H9 (cell line): Measurements from ENCODE around the gene CACNA2D3. TPM values are rescaled to one million over a fixed set of nuclear protein-coding genes. Genes with fewer than 3 reads are reported as not detected.

ENCODE experiments used
- DNase-seq: peaks from one replicate; pipeline ENCODE4 v3.0.0-alpha.2; 2017
- H2AFZ ChIP-seq: one replicate; pipeline ENCODE4 v1.6.1; 2013; ENCODE audit warnings: mild to moderate bottlenecking, low read length, control low read depth, moderate library complexity
- H2AK5ac ChIP-seq: 2 replicates; pipeline ENCODE4 v1.6.1; 2013; ENCODE audit warnings: low read length, control low read depth, mixed read lengths; ENCODE audit not compliant: insufficient read length
- H2BK120ac ChIP-seq: one replicate; pipeline ENCODE4 v1.6.1; 2013; ENCODE audit warnings: low read depth, mild to moderate bottlenecking, low read length, control low read depth, inconsistent platforms; ENCODE audit not compliant: poor library complexity, severe bottlenecking
- H2BK12ac ChIP-seq: 2 replicates; pipeline ENCODE4 v1.6.1; 2013; ENCODE audit warnings: low read length, control low read depth, mixed read lengths, low read depth; ENCODE audit not compliant: insufficient read length
- H2BK15ac ChIP-seq: 2 replicates; pipeline ENCODE4 v1.6.1; 2013; ENCODE audit warnings: low read depth, low read length, control low read depth
- H2BK20ac ChIP-seq: one replicate; pipeline ENCODE4 v1.6.1; 2013; ENCODE audit warnings: low read depth, mild to moderate bottlenecking, low read length, control low read depth, inconsistent platforms; ENCODE audit not compliant: poor library complexity, severe bottlenecking
- H2BK5ac ChIP-seq: 2 replicates; pipeline ENCODE4 v1.6.1; 2013; ENCODE audit warnings: low read length, control low read depth, mixed read lengths; ENCODE audit not compliant: insufficient read length
- H3K14ac ChIP-seq: 2 replicates; pipeline ENCODE4 v1.6.1; 2013; ENCODE audit warnings: low read length, control low read depth; ENCODE audit not compliant: insufficient read depth
- H3K18ac ChIP-seq: 2 replicates; pipeline ENCODE4 v1.6.1; 2013; ENCODE audit warnings: low read depth, mild to moderate bottlenecking, mixed read lengths, low read length, control low read depth; ENCODE audit not compliant: insufficient read length
- H3K23ac ChIP-seq: 2 replicates; pipeline ENCODE4 v1.6.1; 2013; ENCODE audit warnings: low read length, control low read depth, mixed read lengths, low read depth; ENCODE audit not compliant: insufficient read length
- H3K23me2 ChIP-seq: 2 replicates; pipeline ENCODE4 v1.6.1; 2013; ENCODE audit warnings: low read depth, mild to moderate bottlenecking, mixed read lengths, low read length, control low read depth; ENCODE audit not compliant: insufficient read length, poor library complexity, severe bottlenecking
- H3K27ac ChIP-seq: 2 replicates; pipeline ENCODE4 v1.5.1; 2013; ENCODE audit warnings: low read length, control low read depth, mixed read lengths, low read depth; ENCODE audit not compliant: insufficient read length
- H3K27me3 ChIP-seq: 2 replicates; pipeline ENCODE4 v1.6.1; 2013; ENCODE audit warnings: low read length, control low read depth, inconsistent platforms; ENCODE audit not compliant: insufficient read depth
- H3K4ac ChIP-seq: 2 replicates; pipeline ENCODE4 v1.6.1; 2013; ENCODE audit warnings: low read depth, mild to moderate bottlenecking, control low read depth, inconsistent platforms, low read length, moderate library complexity
- H3K4me1 ChIP-seq: 2 replicates; pipeline ENCODE4 v1.6.1; 2013; ENCODE audit warnings: low read length, control low read depth, inconsistent platforms; ENCODE audit not compliant: insufficient read depth
- H3K4me2 ChIP-seq: 2 replicates; pipeline ENCODE4 v1.6.1; 2013; ENCODE audit warnings: low read length, control low read depth, mixed read lengths; ENCODE audit not compliant: insufficient read length, insufficient read depth
- H3K56ac ChIP-seq: 2 replicates; pipeline ENCODE4 v1.6.1; 2013; ENCODE audit warnings: low read depth, mild to moderate bottlenecking, mixed read lengths, low read length, control low read depth; ENCODE audit not compliant: insufficient read length
- H3K79me1 ChIP-seq: 2 replicates; pipeline ENCODE4 v1.6.1; 2013; ENCODE audit warnings: low read depth, mild to moderate bottlenecking, moderate library complexity, low read length, control low read depth, inconsistent platforms; ENCODE audit not compliant: insufficient read depth, poor library complexity, severe bottlenecking
- H3K79me2 ChIP-seq: 2 replicates; pipeline ENCODE4 v1.6.1; 2013; ENCODE audit warnings: low read length, control low read depth, inconsistent platforms; ENCODE audit not compliant: insufficient read depth
- H3K9ac ChIP-seq: 2 replicates; pipeline ENCODE4 v1.6.1; 2013; ENCODE audit warnings: low read length, control low read depth, mixed read lengths; ENCODE audit not compliant: insufficient read length; ENCODE audit errors: extremely low read depth
- H3K9me3 ChIP-seq: one replicate; pipeline ENCODE4 v1.6.1; 2013; ENCODE audit warnings: low read depth, low read length, inconsistent platforms; ENCODE audit not compliant: control insufficient read depth
- H3T11ph ChIP-seq: one replicate; pipeline ENCODE4 v1.6.1; 2013; ENCODE audit warnings: mild to moderate bottlenecking, low read length, control low read depth, inconsistent platforms
- H4K20me1 ChIP-seq: one replicate; pipeline ENCODE4 v1.6.1; 2013; ENCODE audit not compliant: control insufficient read depth, insufficient read length, insufficient read depth
- H4K5ac ChIP-seq: 2 replicates; pipeline ENCODE4 v1.6.1; 2013; ENCODE audit warnings: low read depth, mild to moderate bottlenecking, mixed read lengths, low read length, control low read depth; ENCODE audit not compliant: insufficient read length
- H4K8ac ChIP-seq: replicated peaks from 2 replicates; pipeline ENCODE4 v1.6.1; 2013; ENCODE audit warnings: low read length, control low read depth, mixed read lengths, low read depth; ENCODE audit not compliant: insufficient read length
- H4K91ac ChIP-seq: 2 replicates; pipeline ENCODE4 v1.6.1; 2013; ENCODE audit warnings: low read depth, mild to moderate bottlenecking, moderate library complexity, mixed read lengths, low read length, control low read depth; ENCODE audit not compliant: insufficient read length
- H3K27ac Mint-ChIP-seq, 3 experiments: 2 replicates in 2 of 3; 3 replicates in 1 of 3; pipeline ENCODE4 v1.8.0; 2020 to 2021; ENCODE audit warnings: mixed read lengths in 3 of 3, mild to moderate bottlenecking in 1 of 3, moderate library complexity in 1 of 3
- H3K27me3 Mint-ChIP-seq: 2 replicates; pipeline ENCODE4 v1.8.0; 2021; ENCODE audit warnings: low read depth, mild to moderate bottlenecking, moderate library complexity, mixed read lengths
- H3K36me3 Mint-ChIP-seq, 3 experiments: 2 replicates in 2 of 3; 3 replicates in 1 of 3; pipeline ENCODE4 v1.8.0; 2020 to 2021; ENCODE audit warnings: low read depth in 3 of 3, mixed read lengths in 3 of 3; ENCODE audit not compliant: insufficient read depth in 1 of 3
- H3K4me1 Mint-ChIP-seq, 2 experiments: 2 replicates each; pipeline ENCODE4 v1.8.0; 2020; ENCODE audit warnings: mixed read lengths in 2 of 2
- H3K4me3 Mint-ChIP-seq, 2 experiments: 2 replicates in 1 of 2; 3 replicates in 1 of 2; pipeline ENCODE4 v1.8.0; 2020 to 2021; ENCODE audit warnings: mild to moderate bottlenecking in 2 of 2, mixed read lengths in 2 of 2, moderate library complexity in 1 of 2
- H3K9me3 Mint-ChIP-seq, 2 experiments: 2 replicates in 1 of 2; 3 replicates in 1 of 2; pipeline ENCODE4 v1.8.0; 2020; ENCODE audit warnings: mild to moderate bottlenecking in 2 of 2, mixed read lengths in 2 of 2, moderate library complexity in 1 of 2
- WGBS: extraction: QIAGEN DNeasy Blood & Tissue Kit; methylation state at CpG from one replicate; pipeline ENCODE4 v1.1.7; 2013; ENCODE audit warnings: missing lambda C conversion rate, low lambda C conversion rate, mixed read lengths; ENCODE audit not compliant: insufficient read length; ENCODE audit errors: extremely low coverage; 5-methylcytosine and 5-hydroxymethylcytosine counted together
- total RNA-seq: library from RNA; stranded (reverse); gene quantifications from 2 replicates; pipeline ENCODE4 v1.2.1, GENCODE V29; 2021
- TF ChIP-seq, protein P1 (sequence below): fragments of 200-600 bp; sonication (generic); conservative IDR thresholded peaks from 3 replicates; pipeline ENCODE4 v1.8.0; 2021; ENCODE audit warnings: antibody characterized with exemption, mild to moderate bottlenecking

CACNA2D3 gene
- total RNA-seq, 1 experiment from 2014 or later: 3.2 TPM

DNA sequence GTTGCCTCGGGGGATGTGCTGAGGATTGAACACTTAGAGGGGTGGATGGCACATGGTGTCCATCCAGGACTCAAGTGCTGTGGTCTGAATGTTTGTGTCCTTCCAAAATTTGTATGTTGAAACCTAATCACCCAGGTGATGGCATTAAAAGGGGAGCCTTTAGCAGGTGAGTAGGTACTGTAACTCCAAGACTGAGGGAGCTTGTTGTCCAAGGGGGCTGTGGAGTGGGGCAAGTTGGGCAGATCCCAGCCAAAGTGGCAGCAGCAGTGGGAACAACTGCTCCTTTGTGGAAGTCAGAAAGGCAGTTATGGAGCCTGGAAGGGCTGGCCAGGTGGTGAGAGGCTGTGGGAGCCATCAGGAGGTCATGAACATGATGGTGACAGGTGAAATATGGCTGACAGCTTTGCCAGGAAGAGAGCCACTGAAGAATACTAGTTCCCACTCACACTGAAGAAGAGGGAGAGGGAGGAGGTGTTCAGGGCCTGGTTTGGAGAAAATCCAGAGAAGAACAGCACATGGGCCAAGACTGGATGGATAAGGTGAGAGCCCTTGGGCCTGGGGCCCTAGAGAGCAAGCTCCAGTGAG lies 385.6 kb downstream of the CACNA2D3 start:
- no peak overlapping the region for H2BK20ac ChIP-seq
- H3K14ac ChIP-seq: no peak overlapping the region
- H3T11ph ChIP-seq: no peak overlapping the region
- H3K79me2 ChIP-seq: no peaks in the 10 kb centered on the region
- H2BK15ac ChIP-seq: no peak overlapping the region
- H3K56ac ChIP-seq: no peak overlapping the region
- H2BK120ac ChIP-seq: no peak overlapping the region
- Mint-ChIP-seq H3K27me3 (peaks cover 8% of the 10 kb centered on the region), H3K9me3 (peaks cover 3 to 6% of the 10 kb centered on the region in 2 experiments; a peak in 4 of 5 replicates), H3K36me3 (peaks cover 0 to 4% (median 1%) of the 10 kb centered on the region in 3 experiments; a peak in 3 of 7 replicates), H3K4me1 (peaks cover 0 to 10% of the 10 kb centered on the region in 2 experiments; a peak in 1 of 4 replicates), H3K4me3 (no peak overlapping the region; a peak in 1 of 5 replicates), H3K27ac (peak overlapping the region in 1 of 3 experiments; percentile 44; a peak in 1 of 7 replicates)
- no peak overlapping the region for H3K23ac ChIP-seq
- H2BK12ac ChIP-seq: no peak overlapping the region
- H4K91ac ChIP-seq: no peak overlapping the region
- H2AK5ac ChIP-seq: no peak overlapping the region
- no peak overlapping the region for H3K4me2 ChIP-seq
- no peaks in the 10 kb centered on the region for H3K9me3 ChIP-seq
- TF ChIP-seq, protein P1, sequence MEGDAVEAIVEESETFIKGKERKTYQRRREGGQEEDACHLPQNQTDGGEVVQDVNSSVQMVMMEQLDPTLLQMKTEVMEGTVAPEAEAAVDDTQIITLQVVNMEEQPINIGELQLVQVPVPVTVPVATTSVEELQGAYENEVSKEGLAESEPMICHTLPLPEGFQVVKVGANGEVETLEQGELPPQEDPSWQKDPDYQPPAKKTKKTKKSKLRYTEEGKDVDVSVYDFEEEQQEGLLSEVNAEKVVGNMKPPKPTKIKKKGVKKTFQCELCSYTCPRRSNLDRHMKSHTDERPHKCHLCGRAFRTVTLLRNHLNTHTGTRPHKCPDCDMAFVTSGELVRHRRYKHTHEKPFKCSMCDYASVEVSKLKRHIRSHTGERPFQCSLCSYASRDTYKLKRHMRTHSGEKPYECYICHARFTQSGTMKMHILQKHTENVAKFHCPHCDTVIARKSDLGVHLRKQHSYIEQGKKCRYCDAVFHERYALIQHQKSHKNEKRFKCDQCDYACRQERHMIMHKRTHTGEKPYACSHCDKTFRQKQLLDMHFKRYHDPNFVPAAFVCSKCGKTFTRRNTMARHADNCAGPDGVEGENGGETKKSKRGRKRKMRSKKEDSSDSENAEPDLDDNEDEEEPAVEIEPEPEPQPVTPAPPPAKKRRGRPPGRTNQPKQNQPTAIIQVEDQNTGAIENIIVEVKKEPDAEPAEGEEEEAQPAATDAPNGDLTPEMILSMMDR: no peak
- H2BK5ac ChIP-seq: no peak overlapping the region
- no peaks in the 10 kb centered on the region for H3K27me3 ChIP-seq
- H3K27ac ChIP-seq: no peak overlapping the region
- H3K4ac ChIP-seq: no peak overlapping the region
- no peaks in the 10 kb centered on the region for H3K23me2 ChIP-seq
- H4K5ac ChIP-seq: no peak overlapping the region
- H2AFZ ChIP-seq: no peak overlapping the region
- no peaks in the 10 kb centered on the region for H4K20me1 ChIP-seq
- no CpG with 5 or more reads among the region's 1 CpG for WGBS
- DNase-seq: no peak
- H3K4me1 ChIP-seq: no peaks in the 10 kb centered on the region
- no peak overlapping the region for H3K9ac ChIP-seq
- no peaks in the 10 kb centered on the region for H3K79me1 ChIP-seq
- no peak overlapping the region for H4K8ac ChIP-seq
- H3K18ac ChIP-seq: no peak overlapping the region
